Transverse colon (tissue), 4 donors: ENCODE data around the gene EYS.

Experiments
- POLR2AphosphoS5 ChIP-seq, 3 donors: sonication (generic); formaldehyde crosslinking; IDR thresholded peaks; one replicate each; pipeline ENCODE4 v1.6.1; 2016; ENCODE audit warnings: antibody characterized with exemption in 3 of 3
- TF ChIP-seq, protein P1 (sequence below), 5 experiments: fragments of 200-600 bp in 3 of 5; fragments of 450-650 bp in 2 of 5; sonication (generic) in 3 of 5; IDR thresholded peaks; 1 replicate in 2 of 5; 2 replicates in 3 of 5; pipeline ENCODE4 v1.5.1; 2016 to 2017; ENCODE audit warnings: antibody characterized with exemption in 5 of 5, inconsistent platforms in 3 of 5, mild to moderate bottlenecking in 2 of 5, moderate library complexity in 1 of 5

DNA sequence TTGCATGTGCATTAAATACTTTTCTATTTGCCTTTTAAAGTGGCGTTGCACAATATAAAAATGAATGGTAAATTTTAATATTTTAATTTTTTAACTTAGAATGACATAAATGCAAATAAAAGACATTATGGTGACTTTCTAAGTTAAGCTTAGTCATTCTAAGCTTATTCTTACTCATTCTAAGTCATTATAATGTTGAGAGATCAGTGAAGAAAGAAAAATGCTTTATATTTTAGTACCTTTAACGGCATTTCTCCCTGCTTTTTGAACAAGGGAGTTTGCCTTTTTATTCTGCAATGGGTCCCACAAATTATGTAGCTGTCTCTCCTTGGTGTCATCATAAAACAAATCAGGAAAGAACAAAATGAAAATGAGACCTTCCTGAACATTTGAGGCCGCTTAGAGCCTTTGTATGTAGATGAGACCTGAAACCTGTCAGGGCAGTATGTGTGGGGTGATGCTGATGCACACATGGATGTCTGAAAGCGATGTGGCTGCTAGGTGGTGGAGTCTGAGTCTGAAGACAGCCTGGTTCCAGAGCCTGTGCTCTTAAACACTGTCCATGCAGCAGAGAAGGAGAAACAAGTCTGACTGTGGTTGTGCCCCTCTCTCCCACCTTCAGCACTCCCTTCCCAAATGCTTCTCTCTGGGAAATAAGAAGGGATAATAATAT, 1913.4 kb downstream of the EYS start:
- TF ChIP-seq, protein P1, sequence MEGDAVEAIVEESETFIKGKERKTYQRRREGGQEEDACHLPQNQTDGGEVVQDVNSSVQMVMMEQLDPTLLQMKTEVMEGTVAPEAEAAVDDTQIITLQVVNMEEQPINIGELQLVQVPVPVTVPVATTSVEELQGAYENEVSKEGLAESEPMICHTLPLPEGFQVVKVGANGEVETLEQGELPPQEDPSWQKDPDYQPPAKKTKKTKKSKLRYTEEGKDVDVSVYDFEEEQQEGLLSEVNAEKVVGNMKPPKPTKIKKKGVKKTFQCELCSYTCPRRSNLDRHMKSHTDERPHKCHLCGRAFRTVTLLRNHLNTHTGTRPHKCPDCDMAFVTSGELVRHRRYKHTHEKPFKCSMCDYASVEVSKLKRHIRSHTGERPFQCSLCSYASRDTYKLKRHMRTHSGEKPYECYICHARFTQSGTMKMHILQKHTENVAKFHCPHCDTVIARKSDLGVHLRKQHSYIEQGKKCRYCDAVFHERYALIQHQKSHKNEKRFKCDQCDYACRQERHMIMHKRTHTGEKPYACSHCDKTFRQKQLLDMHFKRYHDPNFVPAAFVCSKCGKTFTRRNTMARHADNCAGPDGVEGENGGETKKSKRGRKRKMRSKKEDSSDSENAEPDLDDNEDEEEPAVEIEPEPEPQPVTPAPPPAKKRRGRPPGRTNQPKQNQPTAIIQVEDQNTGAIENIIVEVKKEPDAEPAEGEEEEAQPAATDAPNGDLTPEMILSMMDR (IDR thresholded peaks at IDR 0.05), result no peak
- TF ChIP-seq POLR2AphosphoS5 (IDR thresholded peaks at IDR 0.05), result no peak
